GM13976 (cell line): ENCODE measurements around the gene METTL26.

ENCODE experiments used
- DNase-seq: peaks from one replicate; pipeline ENCODE4 v3.0.0; 2012; ENCODE audit warnings: low spot score
- in situ Hi-C: fragments of 300-500 bp; cut with MboI; formaldehyde crosslinking; loops from one replicate; pipeline ENCODE4 v1.12.0; 2022; ENCODE audit warnings: low sequenced_read_pairs, mixed read lengths, inconsistent platforms; ENCODE audit not compliant: unreplicated experiment
- TF ChIP-seq, protein P1 (sequence below): IDR thresholded peaks from 2 replicates; pipeline ENCODE4 v1.5.1; 2012; ENCODE audit warnings: borderline replicate concordance, mild to moderate bottlenecking; ENCODE audit not compliant: insufficient read depth; ENCODE audit errors: extremely low read depth, missing control alignments, control extremely low read depth

The METTL26 gene

DNA sequence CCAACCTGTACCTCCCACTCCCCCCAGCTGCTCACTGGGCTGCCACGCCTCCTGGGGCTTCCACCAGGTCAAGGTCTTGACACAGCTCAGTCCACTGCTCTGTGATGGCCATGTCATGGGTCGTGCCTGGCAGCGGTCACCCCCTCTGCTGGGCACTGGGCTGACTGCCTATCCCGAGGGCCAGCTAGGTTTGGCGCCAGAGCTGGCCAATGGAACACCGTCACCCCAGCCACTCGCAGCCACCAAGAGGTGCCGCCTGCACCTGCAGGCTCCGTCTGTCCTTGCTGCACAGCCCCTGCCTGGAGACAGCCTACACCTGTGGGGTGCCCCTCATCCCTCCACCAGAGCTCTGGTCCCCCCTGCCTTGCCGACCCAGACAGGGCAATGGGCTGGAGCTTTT lies 50.8 kb downstream of the METTL26 start:
- DNase-seq = no peak
- TF ChIP-seq, protein P1, sequence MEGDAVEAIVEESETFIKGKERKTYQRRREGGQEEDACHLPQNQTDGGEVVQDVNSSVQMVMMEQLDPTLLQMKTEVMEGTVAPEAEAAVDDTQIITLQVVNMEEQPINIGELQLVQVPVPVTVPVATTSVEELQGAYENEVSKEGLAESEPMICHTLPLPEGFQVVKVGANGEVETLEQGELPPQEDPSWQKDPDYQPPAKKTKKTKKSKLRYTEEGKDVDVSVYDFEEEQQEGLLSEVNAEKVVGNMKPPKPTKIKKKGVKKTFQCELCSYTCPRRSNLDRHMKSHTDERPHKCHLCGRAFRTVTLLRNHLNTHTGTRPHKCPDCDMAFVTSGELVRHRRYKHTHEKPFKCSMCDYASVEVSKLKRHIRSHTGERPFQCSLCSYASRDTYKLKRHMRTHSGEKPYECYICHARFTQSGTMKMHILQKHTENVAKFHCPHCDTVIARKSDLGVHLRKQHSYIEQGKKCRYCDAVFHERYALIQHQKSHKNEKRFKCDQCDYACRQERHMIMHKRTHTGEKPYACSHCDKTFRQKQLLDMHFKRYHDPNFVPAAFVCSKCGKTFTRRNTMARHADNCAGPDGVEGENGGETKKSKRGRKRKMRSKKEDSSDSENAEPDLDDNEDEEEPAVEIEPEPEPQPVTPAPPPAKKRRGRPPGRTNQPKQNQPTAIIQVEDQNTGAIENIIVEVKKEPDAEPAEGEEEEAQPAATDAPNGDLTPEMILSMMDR = no peak

More for the DNA sequence above, 50.8 kb downstream of the METTL26 start:
- in situ Hi-C loops = no loop called here
